ENCODE results near the gene CORO1A. TPM values are rescaled to one million over a fixed set of nuclear protein-coding genes. Genes with fewer than 3 reads are reported as not detected.

Gene CORO1A
- total and polyA plus RNA-seq, 2 experiments from 2014 or later = 1.7 to 2.4 TPM

Small RNA genes lying within 50 kb of the gene (small RNA-seq; reads per million reads assigned to genes)
- gene AC106782.4 = not detected

Other genes with a start within 250 kb of the CORO1A start
- 106 and 119 TPM in 2 replicates for gene TMEM219, start 221.5 kb upstream of the CORO1A start, total RNA-seq
- 175 and 189 TPM in 2 replicates for gene TMEM219, start 221.5 kb upstream of the CORO1A start, polyA plus RNA-seq
- gene TAOK2, start 209.7 kb upstream of the CORO1A start, total RNA-seq = 28.0 and 33.4 TPM in 2 replicates
- gene TAOK2, start 209.7 kb upstream of the CORO1A start, polyA plus RNA-seq = 24.3 and 24.5 TPM in 2 replicates
- 10.6 and 12.4 TPM in 2 replicates for gene HIRIP3, start 188.0 kb upstream of the CORO1A start, total RNA-seq
- gene HIRIP3, start 188.0 kb upstream of the CORO1A start, polyA plus RNA-seq = 9.0 and 12.9 TPM in 2 replicates
- 61.2 and 99.9 TPM in 2 replicates for gene INO80E, start 187.4 kb upstream of the CORO1A start, total RNA-seq
- gene INO80E, start 187.4 kb upstream of the CORO1A start, polyA plus RNA-seq = 14.0 and 17.6 TPM in 2 replicates
- 6.8 and 6.9 TPM in 2 replicates for gene DOC2A, start 172.6 kb upstream of the CORO1A start, total RNA-seq
- gene DOC2A, start 172.6 kb upstream of the CORO1A start, polyA plus RNA-seq = 11.4 and 13.0 TPM in 2 replicates
- not detected in 2 replicates for gene C16orf92, start 160.4 kb upstream of the CORO1A start, total RNA-seq
- not detected in 2 replicates for gene C16orf92, start 160.4 kb upstream of the CORO1A start, polyA plus RNA-seq
- gene TLCD3B, start 152.3 kb upstream of the CORO1A start, total RNA-seq = not detected in 2 replicates
- gene TLCD3B, start 152.3 kb upstream of the CORO1A start, polyA plus RNA-seq = not detected in 2 replicates
- 392 and 397 TPM in 2 replicates for gene ALDOA, start 117.8 kb upstream of the CORO1A start, total RNA-seq
- 882 and 924 TPM in 2 replicates for gene ALDOA, start 117.8 kb upstream of the CORO1A start, polyA plus RNA-seq
- gene PPP4C, start 107.6 kb upstream of the CORO1A start, total RNA-seq = 107 and 123 TPM in 2 replicates
- gene PPP4C, start 107.6 kb upstream of the CORO1A start, polyA plus RNA-seq = 212 and 236 TPM in 2 replicates
- gene TBX6, start 91.7 kb upstream of the CORO1A start, total RNA-seq = 0.56 and 0.60 TPM in 2 replicates
- 0.10 and 0.19 TPM in 2 replicates for gene TBX6, start 91.7 kb upstream of the CORO1A start, polyA plus RNA-seq
- 19.3 and 20.1 TPM in 2 replicates for gene YPEL3, start 87.4 kb upstream of the CORO1A start, total RNA-seq
- 82.1 and 103 TPM in 2 replicates for gene YPEL3, start 87.4 kb upstream of the CORO1A start, polyA plus RNA-seq
- gene GDPD3, start 70.1 kb upstream of the CORO1A start, total RNA-seq = 0.67 TPM in 1 of 2 replicates, not detected in the other
- gene GDPD3, start 70.1 kb upstream of the CORO1A start, polyA plus RNA-seq = 5.4 and 11.2 TPM in 2 replicates
- gene MAPK3, start 60.4 kb upstream of the CORO1A start, total RNA-seq = 34.6 and 57.6 TPM in 2 replicates
- 31.3 and 38.1 TPM in 2 replicates for gene MAPK3, start 60.4 kb upstream of the CORO1A start, polyA plus RNA-seq
- gene BOLA2B, start 10.1 kb downstream of the CORO1A start, total RNA-seq = 211 and 237 TPM in 2 replicates
- gene BOLA2B, start 10.1 kb downstream of the CORO1A start, polyA plus RNA-seq = 124 and 132 TPM in 2 replicates
- gene SLX1A, start 10.3 kb downstream of the CORO1A start, total RNA-seq = 22.1 and 25.1 TPM in 2 replicates
- 111 and 125 TPM in 2 replicates for gene SLX1A, start 10.3 kb downstream of the CORO1A start, polyA plus RNA-seq
- gene SULT1A3, start 15.7 kb downstream of the CORO1A start, total RNA-seq = 8.1 and 17.8 TPM in 2 replicates
- 23.1 and 32.3 TPM in 2 replicates for gene SULT1A3, start 15.7 kb downstream of the CORO1A start, polyA plus RNA-seq
- 2.4 and 3.5 TPM in 2 replicates for gene NPIPB13, start 64.9 kb downstream of the CORO1A start, total RNA-seq
- gene NPIPB13, start 64.9 kb downstream of the CORO1A start, polyA plus RNA-seq = 1.9 and 4.8 TPM in 2 replicates
- 44.2 and 45.1 TPM in 2 replicates for gene CD2BP2, start 171.7 kb downstream of the CORO1A start, total RNA-seq
- 37.6 and 41.0 TPM in 2 replicates for gene CD2BP2, start 171.7 kb downstream of the CORO1A start, polyA plus RNA-seq
- 21.4 and 29.3 TPM in 2 replicates for gene TBC1D10B, start 186.9 kb downstream of the CORO1A start, total RNA-seq
- 33.3 and 37.9 TPM in 2 replicates for gene TBC1D10B, start 186.9 kb downstream of the CORO1A start, polyA plus RNA-seq
- 4.0 TPM in 1 of 2 replicates, not detected in the other for gene MYL11, start 191.2 kb downstream of the CORO1A start, total RNA-seq
- gene MYL11, start 191.2 kb downstream of the CORO1A start, polyA plus RNA-seq = 2.2 and 5.3 TPM in 2 replicates
- gene SEPTIN1, start 199.0 kb downstream of the CORO1A start, total RNA-seq = not detected in 2 replicates
- gene SEPTIN1, start 199.0 kb downstream of the CORO1A start, polyA plus RNA-seq = 1.5 and 2.3 TPM in 2 replicates
- gene ZNF48, start 211.8 kb downstream of the CORO1A start, total RNA-seq = 7.7 and 8.0 TPM in 2 replicates
- gene ZNF48, start 211.8 kb downstream of the CORO1A start, polyA plus RNA-seq = 6.1 and 7.1 TPM in 2 replicates
- 12.4 and 18.7 TPM in 2 replicates for gene ZNF771, start 224.0 kb downstream of the CORO1A start, total RNA-seq
- 23.6 and 25.2 TPM in 2 replicates for gene ZNF771, start 224.0 kb downstream of the CORO1A start, polyA plus RNA-seq
- gene DCTPP1, start 246.4 kb downstream of the CORO1A start, total RNA-seq = 25.9 and 33.8 TPM in 2 replicates
- 36.3 and 47.2 TPM in 2 replicates for gene DCTPP1, start 246.4 kb downstream of the CORO1A start, polyA plus RNA-seq